Glomerular visceral epithelial cell (primary cell): ENCODE results near the gene NIN.
"Not testable (repeated sequence)": the region's sequence is repeated elsewhere in the genome, so short reads cannot be mapped to it uniquely, and the experiment has no call there.

ENCODE experiments used
- DNase-seq: peaks from one replicate; pipeline ENCODE4 v3.0.0-alpha.2; 2016; ENCODE audit errors: extremely low spot score

NIN gene

DNA sequence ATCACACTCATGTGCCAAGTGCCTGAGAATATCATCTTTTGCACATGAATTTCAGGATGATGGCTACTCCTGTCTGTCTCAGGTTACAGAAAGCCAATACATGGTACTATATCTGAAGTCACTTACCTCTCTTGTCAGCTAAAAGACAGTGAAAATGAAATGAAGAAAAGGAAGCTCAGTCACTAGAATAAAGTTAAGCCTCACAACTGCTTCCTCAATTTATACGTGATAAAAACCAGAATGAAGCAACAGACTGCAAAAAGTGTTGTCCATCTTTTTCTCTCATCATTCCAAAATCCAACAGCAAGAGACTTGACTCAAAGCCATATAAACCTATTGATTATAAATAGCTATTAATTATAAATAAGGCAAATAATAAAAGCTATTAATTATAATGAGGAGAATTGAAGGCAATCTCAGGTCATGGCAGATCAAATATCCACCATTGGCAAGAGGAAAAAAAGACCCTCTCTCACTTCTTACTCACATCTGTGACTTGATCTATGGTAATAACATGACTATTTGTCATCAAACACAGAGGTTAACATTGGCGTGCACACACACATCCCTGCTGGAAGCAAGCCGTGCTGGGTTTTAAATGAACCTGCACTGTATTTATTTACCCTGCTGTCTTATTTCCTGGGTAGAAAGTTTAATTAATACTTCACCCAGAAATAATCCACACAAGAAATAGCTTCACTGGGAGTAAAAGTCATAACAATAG is 10.0 kb downstream of the NIN start:
- no peak for DNase-seq

- DNase-seq = not testable (repeated sequence)
These were observed 11.7 kb downstream of the NIN start for GRCh38 chr14:50819303-50819702.

DNA sequence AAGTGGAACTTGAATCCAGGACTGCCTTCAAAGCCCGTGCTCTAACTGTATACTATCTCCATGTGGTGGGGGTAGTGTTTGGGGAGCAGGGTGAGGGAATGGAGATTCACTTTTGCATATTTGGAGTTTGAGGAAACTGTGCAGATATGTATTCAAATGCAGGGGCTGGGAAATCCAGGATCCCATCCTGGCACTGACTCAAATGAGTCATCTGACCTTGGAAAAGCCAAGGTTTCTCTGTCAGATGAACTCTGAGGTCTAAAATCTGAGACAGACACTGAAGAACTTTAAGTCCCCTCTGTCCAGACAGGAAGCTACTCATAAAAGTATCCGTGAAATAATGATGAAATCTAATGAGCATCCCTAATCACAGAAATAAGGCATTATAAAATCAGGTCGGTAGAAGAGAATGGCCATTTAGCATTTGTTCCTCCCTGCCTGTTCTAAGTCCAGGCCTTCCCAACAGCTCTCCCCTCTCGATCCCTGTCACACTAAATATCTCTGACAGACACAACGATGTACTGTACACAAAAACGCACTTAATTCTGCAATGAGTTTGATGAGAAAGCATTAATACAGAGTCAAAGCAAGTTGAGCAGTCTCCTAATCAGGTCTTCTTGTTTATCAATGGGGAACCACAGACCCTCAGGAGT is 14.4 kb downstream of the NIN start:
- peak; percentile 63 for DNase-seq

DNA sequence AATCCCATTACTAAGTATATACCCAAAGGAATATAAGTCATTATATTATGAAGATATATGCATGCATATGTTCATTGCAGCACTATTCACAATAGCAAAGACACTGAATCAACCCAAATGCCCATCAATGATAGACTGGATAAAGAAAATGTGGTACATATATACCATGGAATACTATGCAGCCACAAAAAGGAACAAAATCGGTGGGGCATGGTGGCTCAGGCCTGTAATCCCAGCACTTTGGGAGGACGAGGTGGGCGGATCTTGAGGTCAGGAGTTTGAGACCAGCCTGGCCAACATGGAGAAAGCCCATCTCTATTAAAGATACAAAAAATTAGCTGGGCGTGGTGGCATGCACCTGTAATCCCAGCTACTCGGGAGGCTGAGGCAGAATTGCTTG is 15.4 kb downstream of the NIN start:
- DNase-seq = not testable (repeated sequence)

DNA sequence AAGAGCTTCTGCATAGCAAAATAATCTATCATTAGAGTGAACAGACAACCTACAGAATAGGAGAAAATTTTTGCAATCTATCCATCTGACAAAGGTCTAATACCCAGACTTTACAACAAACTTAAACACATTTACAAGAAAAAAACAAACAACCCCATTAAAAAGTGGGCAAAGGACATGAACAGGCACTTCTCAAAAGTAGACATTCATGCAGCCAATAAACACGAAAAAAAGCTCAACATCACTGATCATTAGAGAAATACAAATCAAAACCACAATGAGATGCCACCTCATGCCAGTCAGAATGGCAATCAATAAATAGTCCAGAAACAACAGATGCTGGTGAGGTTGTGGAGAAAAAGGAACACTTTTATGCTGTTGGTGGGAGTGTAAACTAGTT is 15.9 kb downstream of the NIN start:
- not testable (repeated sequence) for DNase-seq

GRCh38 chr14:50814161-50814560 is 16.8 kb downstream of the NIN start:
- DNase-seq = no peak

GRCh38 chr14:50813544-50813863 is 17.5 kb downstream of the NIN start:
- no peak for DNase-seq

- no peak for DNase-seq
These were observed 18.0 kb downstream of the NIN start for GRCh38 chr14:50812856-50813543.

DNA sequence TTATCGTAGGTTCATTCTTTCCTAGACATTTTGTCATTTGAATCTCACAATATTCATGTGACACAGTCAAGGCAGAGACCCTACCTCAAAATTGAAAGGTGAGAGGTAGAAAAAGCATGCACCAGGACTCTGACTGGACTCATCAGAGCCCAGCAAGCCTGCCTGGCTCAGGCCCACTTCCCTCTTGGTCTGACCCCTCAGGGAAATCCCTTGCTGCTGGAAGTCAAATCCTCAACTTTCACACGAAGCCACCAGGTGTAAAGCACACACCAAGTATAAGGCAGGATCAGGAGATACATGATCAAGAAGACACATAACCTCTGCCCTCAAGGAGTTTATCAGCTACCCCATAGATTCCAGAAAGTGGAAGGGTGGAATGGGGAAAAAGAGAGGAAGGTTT is 18.8 kb downstream of the NIN start:
- no peak for DNase-seq

DNA sequence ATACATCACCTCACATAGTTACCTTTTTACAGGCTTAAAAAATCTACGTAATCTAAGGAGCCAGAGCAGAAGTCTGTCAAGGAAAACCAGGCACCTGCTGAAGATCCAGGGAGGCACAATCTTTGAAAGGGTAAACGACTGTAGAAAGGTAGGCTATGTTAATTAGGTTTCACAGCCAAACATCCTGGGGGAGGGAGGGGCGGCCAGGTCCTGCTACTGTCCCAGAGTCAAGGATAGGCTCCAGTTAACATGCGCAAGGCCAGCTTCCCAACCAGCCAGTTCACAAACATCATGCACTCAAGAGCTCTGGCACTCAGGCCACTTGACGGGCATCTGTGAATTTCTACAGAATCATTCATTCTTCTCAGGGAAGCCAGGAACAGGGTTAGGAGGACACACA is 22.9 kb downstream of the NIN start:
- no peak for DNase-seq

GRCh38 chr14:50806241-50806933 is 24.6 kb downstream of the NIN start:
- DNase-seq = no peak

- no peak for DNase-seq
These were observed 25.6 kb downstream of the NIN start for GRCh38 chr14:50805396-50805795.

DNA sequence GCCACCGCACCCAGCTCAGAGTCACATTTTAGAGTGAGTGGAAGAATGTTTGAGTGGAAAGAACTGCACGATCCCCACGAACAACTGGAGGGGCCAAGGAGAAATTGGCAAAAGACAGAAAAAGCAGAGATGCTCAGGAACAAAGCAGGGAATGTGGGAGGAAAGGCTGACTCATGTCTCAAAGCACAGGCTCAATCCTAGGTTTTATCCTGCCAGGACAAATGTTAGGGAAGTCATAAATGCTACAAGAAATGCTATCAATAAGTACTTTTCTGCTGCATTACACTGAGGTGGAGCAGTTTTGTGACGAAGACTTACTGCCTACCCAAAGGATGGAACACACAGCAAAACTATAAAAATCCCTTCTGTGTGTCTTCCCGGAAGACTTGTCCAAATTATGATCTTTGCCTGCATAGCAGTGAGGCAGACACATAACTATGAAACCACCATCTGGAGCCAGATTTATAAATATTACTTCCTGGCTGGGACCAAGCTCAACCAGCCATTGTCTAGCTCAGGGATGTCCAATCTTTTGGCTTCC is 26.7 kb downstream of the NIN start:
- DNase-seq = no peak

GRCh38 chr14:50801706-50802105 is 29.3 kb downstream of the NIN start:
- peak; percentile 9 for DNase-seq

DNA sequence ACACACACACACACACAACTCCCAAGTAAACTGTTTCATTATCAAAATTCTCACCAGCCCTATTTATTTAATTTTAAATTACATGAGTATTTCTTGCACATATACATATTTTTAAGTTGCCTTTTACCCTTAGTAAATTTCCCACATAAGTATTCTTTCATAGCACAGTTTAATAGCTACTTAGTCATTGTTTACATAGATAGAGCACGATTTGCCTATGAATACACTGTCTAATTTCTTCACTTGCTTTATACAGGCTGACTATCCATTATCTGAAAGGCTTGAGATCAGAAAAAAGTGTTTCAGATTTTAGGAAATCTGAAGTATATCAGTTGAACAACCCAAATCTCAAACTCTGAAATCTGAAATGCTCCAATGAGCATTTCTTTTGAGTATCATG is 30.9 kb downstream of the NIN start:
- no peak for DNase-seq

- no peak for DNase-seq
These were observed 32.9 kb downstream of the NIN start for GRCh38 chr14:50798048-50798421.

DNA sequence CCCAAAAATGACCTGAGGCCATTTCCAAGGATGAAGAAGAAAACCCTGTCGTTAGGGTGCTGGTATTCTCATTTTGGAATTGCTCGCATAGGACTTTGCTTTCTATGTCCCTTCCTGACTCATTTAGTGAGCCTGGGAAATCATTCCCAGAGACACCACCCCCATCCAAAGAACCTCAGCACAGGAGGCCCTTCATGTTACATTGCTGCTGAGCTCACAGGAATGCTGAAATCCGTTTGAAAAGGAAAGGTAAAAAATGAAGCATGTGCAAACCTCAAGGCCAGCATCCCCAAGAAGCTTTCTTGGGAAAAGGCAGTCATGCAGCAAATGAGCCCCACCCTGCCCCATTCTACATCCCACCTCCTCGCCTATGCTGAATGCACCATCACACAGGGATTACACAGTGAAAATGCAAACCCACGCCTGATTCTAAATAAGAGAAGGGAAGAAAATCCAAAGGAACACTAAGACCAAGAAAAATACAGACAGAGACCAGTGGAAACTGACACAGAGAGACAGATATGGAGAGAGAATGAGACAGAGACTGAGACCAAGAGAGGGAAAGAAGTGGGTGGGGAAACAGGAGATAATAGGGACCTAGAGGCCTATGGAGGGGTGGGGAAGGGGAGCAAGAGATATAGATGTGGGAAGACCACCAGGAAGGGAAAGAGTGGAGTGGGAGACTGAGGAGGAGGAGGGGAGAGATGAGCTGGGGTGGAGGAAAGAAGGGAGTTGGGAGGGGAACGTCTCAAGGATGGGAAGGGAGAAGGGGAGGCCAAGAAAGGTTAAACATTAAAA is 33.5 kb downstream of the NIN start:
- peak; percentile 47 for DNase-seq

GRCh38 chr14:50796390-50796789 is 34.6 kb downstream of the NIN start:
- DNase-seq = no peak

GRCh38 chr14:50795909-50796308 is 35.1 kb downstream of the NIN start:
- DNase-seq = no peak

DNA sequence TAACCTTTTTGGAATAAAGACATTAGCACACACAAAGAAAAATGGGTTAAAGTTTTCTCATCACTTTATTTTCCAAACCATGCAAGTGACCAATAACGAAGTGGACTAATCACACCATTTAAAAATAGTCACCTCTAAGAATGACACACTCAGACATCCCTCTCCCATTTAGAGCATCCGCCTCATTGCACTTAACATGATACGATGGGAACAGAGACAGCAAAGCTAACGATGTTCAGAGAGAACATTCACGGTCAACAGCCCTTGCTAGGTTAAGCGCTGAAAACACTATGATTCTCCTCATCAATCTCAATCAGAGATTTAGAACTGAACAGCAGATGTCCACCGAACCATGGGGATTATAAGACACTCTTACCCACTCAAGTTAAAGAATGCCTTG is 35.8 kb downstream of the NIN start:
- no peak for DNase-seq

DNA sequence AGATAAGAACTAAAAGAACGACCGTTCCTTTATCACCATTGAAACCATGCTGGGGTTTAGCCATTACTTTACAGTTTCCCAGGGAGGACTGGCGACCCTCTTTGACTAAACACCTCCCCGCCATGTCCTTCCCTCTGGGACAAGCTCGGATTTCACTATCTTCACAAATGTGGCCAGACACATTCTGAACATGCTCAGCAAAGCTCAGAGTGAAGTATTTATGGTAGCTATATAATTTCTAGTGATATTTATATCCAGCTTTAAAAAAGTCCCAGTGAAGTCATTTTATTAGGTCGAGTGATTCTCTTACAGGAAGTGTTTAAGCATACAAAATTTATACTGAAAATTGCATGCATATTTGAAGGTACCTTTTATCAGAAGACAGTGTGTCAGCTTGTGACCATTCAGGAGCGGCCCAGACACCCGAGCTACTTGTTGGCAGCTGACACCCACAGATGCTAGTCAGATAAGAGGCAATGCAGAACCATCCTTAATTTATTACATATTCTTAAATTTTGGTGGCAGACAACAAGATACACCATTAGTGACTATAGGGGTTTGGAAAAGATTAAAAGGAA is 36.8 kb downstream of the NIN start:
- DNase-seq = no peak
